GM10847 (cell line): ENCODE data around the gene COL26A1.

ENCODE experiments used
- POLR2A ChIP-seq: IDR thresholded peaks from 2 replicates; pipeline ENCODE4 v1.6.1; 2011; ENCODE audit not compliant: insufficient read length; ENCODE audit errors: extremely low read depth

The COL26A1 gene

DNA sequence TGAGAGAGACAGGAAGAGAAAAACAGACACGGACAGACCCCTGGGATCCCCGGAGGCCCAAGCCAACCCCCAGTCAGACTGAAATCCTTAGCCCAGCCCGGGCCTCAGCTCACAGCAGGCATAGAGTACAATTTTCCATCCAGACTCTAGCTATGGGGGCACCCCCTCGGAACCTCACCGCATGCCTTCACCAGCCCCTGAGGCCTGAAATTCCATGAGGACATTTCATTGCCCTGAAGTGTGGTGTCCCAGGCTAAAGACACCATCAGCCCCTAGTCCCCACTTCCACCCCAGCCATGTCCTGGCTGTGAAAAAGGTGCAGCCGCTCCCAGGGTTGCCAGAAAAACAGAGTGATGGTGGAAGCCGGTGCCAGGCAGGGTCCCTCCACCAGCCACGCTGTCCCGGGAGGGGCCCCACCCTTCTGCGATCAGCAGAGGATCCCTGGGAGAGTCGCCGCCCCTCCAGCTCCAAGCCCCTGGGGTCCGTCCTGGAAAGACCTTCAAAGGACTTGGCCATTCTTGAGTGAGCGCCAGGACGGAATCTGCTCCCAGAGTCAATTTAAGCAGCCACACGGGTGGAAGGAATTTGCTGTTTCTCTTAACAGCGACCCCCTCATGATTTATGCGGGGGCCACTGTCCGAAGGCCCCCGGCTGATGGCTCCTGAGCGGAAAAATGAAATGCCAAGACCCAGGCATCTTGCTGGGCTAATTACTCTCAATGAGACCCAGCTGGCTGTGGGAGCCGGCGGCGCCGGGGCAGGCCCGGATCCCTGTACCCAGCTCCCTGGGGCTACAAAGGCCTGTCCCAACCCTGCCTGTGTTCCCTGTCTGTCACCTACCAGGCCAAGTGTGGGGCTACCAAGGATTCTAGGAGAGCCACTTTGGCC is 243.2 kb downstream of the COL26A1 start:
- no peak for TF ChIP-seq POLR2A

DNA sequence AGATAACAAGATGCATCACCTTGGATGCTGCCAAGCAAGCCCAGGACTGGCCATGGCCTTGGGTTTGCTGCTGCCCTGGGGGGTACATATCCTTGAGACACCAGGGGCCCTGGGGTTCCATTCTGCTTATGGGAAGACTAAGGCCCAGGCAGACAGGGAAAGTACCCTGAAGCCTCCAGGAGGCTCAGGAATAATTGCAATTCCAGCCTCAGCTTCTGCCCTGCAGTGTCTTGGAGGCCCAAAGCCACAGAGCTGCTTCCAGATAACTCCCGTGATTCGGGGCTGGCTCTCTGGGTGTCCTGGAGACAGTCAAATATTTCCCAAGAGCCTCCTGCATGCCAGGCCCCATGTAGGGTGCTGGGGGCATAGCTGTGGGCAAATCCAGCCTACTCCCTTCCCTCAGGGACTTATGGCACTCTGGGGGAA is 243.8 kb downstream of the COL26A1 start:
- TF ChIP-seq POLR2A: no peak
